C4-2B (cell line): ENCODE results near the gene ZFP62.

Experiments used
- CTCF ChIP-seq: fragments of 450-650 bp; conservative IDR thresholded peaks from 2 replicates; pipeline ENCODE4 v1.5.1; 2017; ENCODE audit warnings: mild to moderate bottlenecking
- ZFX ChIP-seq: fragments of 450-650 bp; IDR thresholded peaks from 2 replicates; pipeline ENCODE4 v1.6.1; 2017

GRCh38 chr5:180875860-180876426 is 14.9 kb upstream of the ZFP62 start:
- TF ChIP-seq CTCF: no peak
- no peak for TF ChIP-seq ZFX
